Loucy (cell line): ENCODE data around the gene TRPV6.

Experiments
- CTCF ChIP-seq: fragments of 200-600 bp; sonication (generic); conservative IDR thresholded peaks from 2 replicates; pipeline ENCODE4 v1.5.1; 2014; ENCODE audit warnings: mild to moderate bottlenecking, antibody characterized with exemption, low read length
- EZH2phosphoT487 ChIP-seq: fragments of 200-600 bp; IDR thresholded peaks from 2 replicates; pipeline ENCODE4 v1.6.1; 2018; ENCODE audit warnings: antibody characterized with exemption, mild to moderate bottlenecking, moderate library complexity, borderline replicate concordance

DNA sequence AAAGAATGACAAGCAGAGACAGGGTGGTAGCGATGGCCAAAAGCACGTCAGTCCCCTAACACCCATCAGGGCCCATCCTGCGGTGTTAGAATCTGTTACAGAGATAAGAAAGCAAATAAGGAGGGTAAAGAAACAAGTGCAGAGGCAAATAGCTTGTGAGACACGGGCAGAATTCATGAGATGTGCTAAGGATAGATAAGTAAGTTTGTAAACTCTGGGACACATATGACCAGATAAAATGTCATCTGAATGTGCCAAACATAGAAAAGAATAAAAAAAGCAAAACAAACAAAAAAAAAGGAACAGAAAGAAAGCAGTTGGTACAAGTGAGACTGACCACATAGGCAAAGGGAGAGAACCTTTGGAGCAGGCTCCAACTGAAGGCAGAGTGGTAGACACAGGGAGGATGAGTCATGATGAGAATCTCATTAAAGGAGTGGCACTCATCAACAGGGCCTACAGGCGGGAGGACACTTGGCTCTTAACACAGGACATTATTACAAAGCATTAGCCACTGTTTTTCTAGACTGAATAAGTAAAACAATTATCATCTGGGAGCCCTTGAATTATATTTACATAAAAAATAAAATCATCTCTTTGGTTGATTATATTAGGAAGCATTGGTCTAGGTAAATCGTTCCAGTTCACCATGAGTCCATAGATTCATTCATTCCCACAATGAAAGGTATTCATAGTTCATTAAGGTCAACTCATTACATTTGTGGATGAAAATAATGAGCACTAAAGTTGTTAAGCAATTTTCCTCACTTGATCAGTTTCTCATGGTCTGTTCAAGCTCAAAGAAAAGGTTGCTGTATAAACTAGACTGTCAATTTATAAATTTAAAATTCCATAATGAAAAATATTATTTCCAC, 52.1 kb downstream of the TRPV6 start:
- TF ChIP-seq CTCF, result no peak
- TF ChIP-seq EZH2phosphoT487, result no peak
